Transverse colon (tissue), 4 donors: ENCODE results near the gene RAD21L1. TPM values are rescaled to one million over a fixed set of nuclear protein-coding genes. Genes with fewer than 3 reads are reported as not detected.

Experiments used
- DNase-seq: peaks from one replicate; pipeline ENCODE4 v3.0.0-alpha.2; 2019
- H3K27ac ChIP-seq, 4 donors: fragments of 200-600 bp; sonication (generic); 2 replicates each; pipeline ENCODE4 v1.5.1; 2016 to 2018; ENCODE audit warnings: inconsistent platforms in 4 of 4
- H3K27me3 ChIP-seq: fragments of 200-600 bp; sonication (generic); 2 replicates; pipeline ENCODE4 v1.5.1; 2017; ENCODE audit warnings: inconsistent platforms
- H3K36me3 ChIP-seq, 4 donors: fragments of 200-600 bp; sonication (generic); 2 replicates each; pipeline ENCODE4 v1.5.1; 2017 to 2019; ENCODE audit warnings: inconsistent platforms in 4 of 4
- H3K4me1 ChIP-seq, 4 donors: fragments of 200-600 bp; sonication (generic); 2 replicates each; pipeline ENCODE4 v1.5.1; 2017 to 2020; ENCODE audit warnings: inconsistent platforms in 4 of 4
- H3K4me3 ChIP-seq, 4 donors: fragments of 200-600 bp; sonication (generic); 1 replicate in 1 of 4; 2 replicates in 3 of 4; pipeline versions ENCODE4 v1.5.1 to v1.6.1; 2017 to 2019; ENCODE audit warnings: inconsistent platforms in 4 of 4
- H3K9me3 ChIP-seq, 2 donors: fragments of 200-600 bp; sonication (generic); 2 replicates each; pipeline ENCODE4 v1.5.1; 2017 to 2019; ENCODE audit warnings: inconsistent platforms in 2 of 2
- CTCF ChIP-seq, 5 experiments: fragments of 200-600 bp in 3 of 5; fragments of 450-650 bp in 2 of 5; sonication (generic) in 3 of 5; IDR thresholded peaks; 1 replicate in 2 of 5; 2 replicates in 3 of 5; pipeline ENCODE4 v1.5.1; 2016 to 2017; ENCODE audit warnings: antibody characterized with exemption in 5 of 5, inconsistent platforms in 3 of 5, mild to moderate bottlenecking in 2 of 5, moderate library complexity in 1 of 5
- EP300 ChIP-seq: sonication (generic); formaldehyde crosslinking; IDR thresholded peaks from one replicate; pipeline ENCODE4 v1.6.1; 2017; ENCODE audit warnings: antibody characterized with exemption, low read depth
- POLR2A ChIP-seq: fragments of 450-650 bp; IDR thresholded peaks from one replicate; pipeline ENCODE4 v1.6.1; 2016; ENCODE audit warnings: antibody characterized with exemption, mild to moderate bottlenecking, moderate library complexity
- POLR2AphosphoS5 ChIP-seq, 3 donors: sonication (generic); formaldehyde crosslinking; IDR thresholded peaks; one replicate each; pipeline ENCODE4 v1.6.1; 2016; ENCODE audit warnings: antibody characterized with exemption in 3 of 3
- WGBS, 2 donors: methylation state at CpG; one replicate each; pipeline ENCODE4 v1.1.5; 2018; ENCODE audit warnings: low coverage in 1 of 2; 5-methylcytosine and 5-hydroxymethylcytosine counted together
- in situ Hi-C, 4 donors: fragments of 200-750 bp; cut with MboI; loops; one replicate each; pipeline versions ENCODE4 v1.15.0 to v1.15.1; 2017; ENCODE audit warnings: low sequenced_read_pairs in 3 of 4, low pct_ligation_motif_present in 1 of 4, low pct_unique_long_range_greater_than_20kb in 1 of 4
- intact Hi-C: fragments of 100-400 bp; cut with DNase I; formaldehyde crosslinking; loops from one replicate; pipeline ENCODE4 v1.15.1; 2023; ENCODE audit warnings: low total_unique reads
- total RNA-seq, 4 donors: library from RNA; depleted of rRNA; stranded (reverse); fragments of >200 nt; gene quantifications; one replicate each; pipeline ENCODE4 v1.1.0, GENCODE V29; 2016

Gene RAD21L1
- total RNA-seq, 4 donors from 2014 or later, result not detected

- no peaks in the 10 kb centered on the region for H3K9me3 ChIP-seq
- 68 to 88% methylated on average over 7 to 12 of the region's 12 CpGs for WGBS, 2 donors
- H3K4me3 ChIP-seq, result no peak overlapping the region
- no peaks in the 10 kb centered on the region for H3K27me3 ChIP-seq
- H3K27ac ChIP-seq, result no peak overlapping the region
- in situ Hi-C loops (no loop called here), intact Hi-C loops (no loop called here)
- TF ChIP-seq POLR2A (no peak), CTCF (IDR thresholded peaks at IDR 0.05) (no peak), EP300 (no peak), POLR2AphosphoS5 (IDR thresholded peaks at IDR 0.05) (no peak)
- H3K36me3 ChIP-seq, result no peaks in the 10 kb centered on the region
- DNase-seq, result no peak
- no peaks in the 10 kb centered on the region for H3K4me1 ChIP-seq
Measured at GRCh38 chr20:1302685-1303541, 77.1 kb downstream of the RAD21L1 start.

GRCh38 chr20:1304710-1305515, 79.1 kb downstream of the RAD21L1 start:
- 86 to 100% methylated on average over 1 to 31 of the region's 31 CpGs for WGBS, 2 donors
- no peaks in the 10 kb centered on the region for H3K9me3 ChIP-seq
- DNase-seq, result no peak
- in situ Hi-C loops (no loop called here), intact Hi-C loops (no loop called here)
- H3K27ac ChIP-seq, result no peak overlapping the region
- H3K27me3 ChIP-seq, result no peaks in the 10 kb centered on the region
- H3K4me3 ChIP-seq, result no peak overlapping the region
- H3K4me1 ChIP-seq, result no peaks in the 10 kb centered on the region
- TF ChIP-seq POLR2A, result no peak
- no peak for TF ChIP-seq CTCF (IDR thresholded peaks at IDR 0.05)
- TF ChIP-seq POLR2AphosphoS5 (IDR thresholded peaks at IDR 0.05), result no peak
- TF ChIP-seq EP300, result no peak
- H3K36me3 ChIP-seq, result no peaks in the 10 kb centered on the region

Other genes starting within 250 kb of the RAD21L1 start
- not detected for gene RSPO4, start 223.7 kb upstream of the RAD21L1 start, total RNA-seq
- 100 to 1,000 TPM in 3 of 4 donors, 10 to 100 TPM in 1; 55.1 to 173 (median 120) TPM for gene PSMF1, start 107.4 kb upstream of the RAD21L1 start, total RNA-seq
- 10 to 100 TPM in 1 of 4 donors, 1 to 10 TPM in 1, under 1 TPM in 1, not detected in 1; 0.96 to 10.5 (median 4.0) TPM for gene TMEM74B, start 41.1 kb upstream of the RAD21L1 start, total RNA-seq
- gene C20orf202, start 22.6 kb upstream of the RAD21L1 start, total RNA-seq, result under 1 TPM in 2 of 4 donors, not detected in 2; 0.32 to 0.55 TPM
- 1 to 10 TPM; 2.2 to 2.6 (median 2.3) TPM for gene SNPH, start 40.2 kb downstream of the RAD21L1 start, total RNA-seq
- 100 to 1,000 TPM; 132 to 427 (median 300) TPM for gene SDCBP2, start 103.1 kb downstream of the RAD21L1 start, total RNA-seq
- gene FKBP1A, start 167.0 kb downstream of the RAD21L1 start, total RNA-seq, result 100 to 1,000 TPM; 120 to 202 (median 144) TPM
- 10 to 100 TPM; 14.7 to 51.2 (median 48.8) TPM for gene NSFL1C, start 240.8 kb downstream of the RAD21L1 start, total RNA-seq